NB4 (cell line): ENCODE data around the gene MBD5.

Experiments
- POLR2A ChIP-seq: IDR thresholded peaks from 2 replicates; pipeline ENCODE4 v1.6.1; 2011; ENCODE audit warnings: mild to moderate bottlenecking; ENCODE audit not compliant: insufficient read length; ENCODE audit errors: extremely low read depth
- TF ChIP-seq, protein P1 (sequence below): IDR thresholded peaks from one replicate; pipeline ENCODE4 v1.5.1; 2012; ENCODE audit warnings: low read depth, low read length

- TF ChIP-seq POLR2A, result no peak
- TF ChIP-seq, protein P1, sequence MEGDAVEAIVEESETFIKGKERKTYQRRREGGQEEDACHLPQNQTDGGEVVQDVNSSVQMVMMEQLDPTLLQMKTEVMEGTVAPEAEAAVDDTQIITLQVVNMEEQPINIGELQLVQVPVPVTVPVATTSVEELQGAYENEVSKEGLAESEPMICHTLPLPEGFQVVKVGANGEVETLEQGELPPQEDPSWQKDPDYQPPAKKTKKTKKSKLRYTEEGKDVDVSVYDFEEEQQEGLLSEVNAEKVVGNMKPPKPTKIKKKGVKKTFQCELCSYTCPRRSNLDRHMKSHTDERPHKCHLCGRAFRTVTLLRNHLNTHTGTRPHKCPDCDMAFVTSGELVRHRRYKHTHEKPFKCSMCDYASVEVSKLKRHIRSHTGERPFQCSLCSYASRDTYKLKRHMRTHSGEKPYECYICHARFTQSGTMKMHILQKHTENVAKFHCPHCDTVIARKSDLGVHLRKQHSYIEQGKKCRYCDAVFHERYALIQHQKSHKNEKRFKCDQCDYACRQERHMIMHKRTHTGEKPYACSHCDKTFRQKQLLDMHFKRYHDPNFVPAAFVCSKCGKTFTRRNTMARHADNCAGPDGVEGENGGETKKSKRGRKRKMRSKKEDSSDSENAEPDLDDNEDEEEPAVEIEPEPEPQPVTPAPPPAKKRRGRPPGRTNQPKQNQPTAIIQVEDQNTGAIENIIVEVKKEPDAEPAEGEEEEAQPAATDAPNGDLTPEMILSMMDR, result no peak
These were observed 517.5 kb downstream of the MBD5 start for GRCh38 chr2:148538375-148538774.
